A549 (cell line): ENCODE data around the gene SCYL3. TPM values are rescaled to one million over a fixed set of nuclear protein-coding genes. Genes with fewer than 3 reads are reported as not detected.

Source experiments
- ATAC-seq, 2 experiments: fragments of 200-7000 bp in 1 of 2; fragments of >200 bp in 1 of 2; cut with Nextera tagmentation in 1 of 2; cut with Tn5 transposase in 1 of 2; 3 replicates each; pipeline versions ENCODE4 v1.8.0 to v1.9.1; 2018 to 2020; ENCODE audit warnings: mild to moderate bottlenecking in 1 of 2, moderate library complexity in 1 of 2
- CTCF ChIA-PET: fragments of 300-600 bp; sonication (Branson Sonifier 250); formaldehyde crosslinking; extraction: SDS; loops from one replicate; lab custom pipeline; 2021; ENCODE audit warnings: antibody characterized with exemption, inconsistent platforms; lab: Yijun Ruan, JAX
- POLR2A ChIA-PET: fragments of 350-600 bp; formaldehyde crosslinking; extraction: SDS; loops from one replicate; lab custom pipeline; 2021; ENCODE audit warnings: antibody characterized with exemption, inconsistent platforms; lab: Yijun Ruan, JAX
- DNase-seq, 2 experiments: peaks; one replicate each; pipeline versions ENCODE4 v3.0.0 to v3.0.0-alpha.2; 2011 to 2016; ENCODE audit warnings: low read depth in 1 of 2, low spot score in 1 of 2
- FAIRE-seq: peaks from 2 replicates; lab custom pipeline; 2011; peaks lifted over from hg19 to GRCh38; lab: Jason Lieb, UNC
- H3K27ac ChIP-seq, 2 experiments: fragments of >200 bp; sonication (Bioruptor Twin); formaldehyde crosslinking; 3 replicates each; pipeline ENCODE4 v1.5.1; 2016 to 2017
- H3K4me1 ChIP-seq: fragments of >200 bp; sonication (Bioruptor Twin); formaldehyde crosslinking; 3 replicates; pipeline ENCODE4 v1.6.1; 2016
- H3K4me2 ChIP-seq: fragments of >200 bp; sonication (Bioruptor Twin); formaldehyde crosslinking; 3 replicates; pipeline ENCODE4 v1.6.1; 2016
- H3K4me3 ChIP-seq: fragments of >200 bp; sonication (Bioruptor Twin); formaldehyde crosslinking; 3 replicates; pipeline ENCODE4 v1.5.1; 2016
- H3K9me3 ChIP-seq: fragments of >200 bp; sonication (Bioruptor Twin); formaldehyde crosslinking; 3 replicates; pipeline ENCODE4 v1.6.1; 2016
- BHLHE40 ChIP-seq: IDR thresholded peaks from 2 replicates; pipeline ENCODE4 v1.6.1; 2012; ENCODE audit warnings: low read depth, low read length, inconsistent platforms
- CBX8 ChIP-seq: fragments of 200-600 bp; sonication (generic); IDR thresholded peaks from 2 replicates; pipeline ENCODE4 v1.6.1; 2016
- CHD2 ChIP-seq: fragments of 150-350 bp; IDR thresholded peaks from 2 replicates; pipeline ENCODE4 v1.6.1; 2014; ENCODE audit warnings: low read length; ENCODE audit not compliant: partially characterized antibody
- EHF ChIP-seq: fragments of 250-450 bp; sonication (Bioruptor Pico); IDR thresholded peaks from 2 replicates; pipeline ENCODE4 v1.5.0; 2020; ENCODE audit warnings: mild to moderate bottlenecking
- EHMT2 ChIP-seq: fragments of 200-600 bp; sonication (generic); IDR thresholded peaks from 2 replicates; pipeline ENCODE4 v1.6.1; 2016; ENCODE audit warnings: antibody characterized with exemption, low read depth, mild to moderate bottlenecking, moderate library complexity
- FOSL2 ChIP-seq, 2 experiments: fragments of 450-650 bp in 1 of 2; fragments of >200 bp in 1 of 2; sonication (Bioruptor Twin) in 1 of 2; formaldehyde crosslinking; IDR thresholded peaks; 2 replicates each; pipeline versions ENCODE4 v1.5.0 to v1.6.1; 2016 to 2020; ENCODE audit warnings: mild to moderate bottlenecking in 1 of 2, moderate library complexity in 1 of 2
- FOXS1 ChIP-seq: fragments of 250-450 bp; sonication (Bioruptor Pico); IDR thresholded peaks from 2 replicates; pipeline ENCODE4 v1.5.0; 2020; ENCODE audit warnings: mild to moderate bottlenecking, moderate library complexity
- HOXB13 ChIP-seq: fragments of 250-450 bp; sonication (Bioruptor Pico); IDR thresholded peaks from 2 replicates; pipeline ENCODE4 v1.5.0; 2020; ENCODE audit warnings: low read depth, mild to moderate bottlenecking, moderate library complexity
- JUN ChIP-seq, 2 experiments: fragments of >200 bp; sonication (Bioruptor Twin); formaldehyde crosslinking; IDR thresholded peaks; 2 replicates in 1 of 2; 3 replicates in 1 of 2; pipeline ENCODE4 v1.6.1; 2016 to 2017
- JUNB ChIP-seq: fragments of >200 bp; sonication (Bioruptor Twin); formaldehyde crosslinking; IDR thresholded peaks from 2 replicates; pipeline ENCODE4 v1.6.1; 2016
- KDM5A ChIP-seq: fragments of 200-600 bp; sonication (generic); IDR thresholded peaks from 2 replicates; pipeline ENCODE4 v1.6.1; 2016; ENCODE audit warnings: antibody characterized with exemption, mild to moderate bottlenecking
- MAFK ChIP-seq: fragments of 450-650 bp; IDR thresholded peaks from 2 replicates; pipeline ENCODE4 v1.6.1; 2014; ENCODE audit not compliant: partially characterized antibody
- NPAS2 ChIP-seq: fragments of 250-450 bp; sonication (Bioruptor Pico); IDR thresholded peaks from 2 replicates; pipeline ENCODE4 v1.8.0; 2022; ENCODE audit warnings: mild to moderate bottlenecking, moderate library complexity, borderline replicate concordance
- POLR2A ChIP-seq: IDR thresholded peaks from 2 replicates; pipeline ENCODE4 v1.6.1; 2012; ENCODE audit warnings: mild to moderate bottlenecking, low read length
- RAD21 ChIP-seq, 2 experiments: fragments of >200 bp in 1 of 2; sonication (Bioruptor Twin) in 1 of 2; formaldehyde crosslinking in 1 of 2; IDR thresholded peaks in 1 of 2; conservative IDR thresholded peaks in 1 of 2; 2 replicates in 1 of 2; 3 replicates in 1 of 2; pipeline ENCODE4 v1.6.1; 2012 to 2018; ENCODE audit warnings: inconsistent platforms in 1 of 2
- RARB ChIP-seq: fragments of 250-450 bp; sonication (Bioruptor Pico); IDR thresholded peaks from 2 replicates; pipeline ENCODE4 v1.8.0; 2021; ENCODE audit warnings: mild to moderate bottlenecking, moderate library complexity
- RCOR1 ChIP-seq: fragments of 150-350 bp; IDR thresholded peaks from 2 replicates; pipeline ENCODE4 v1.6.1; 2014; ENCODE audit warnings: antibody characterized with exemption, low read length, low read depth
- RFX5 ChIP-seq: fragments of 450-650 bp; IDR thresholded peaks from 2 replicates; pipeline ENCODE4 v1.7.1; 2014; ENCODE audit warnings: antibody characterized with exemption, mild to moderate bottlenecking, moderate library complexity
- RNF2 ChIP-seq: fragments of 200-600 bp; sonication (generic); IDR thresholded peaks from 2 replicates; pipeline ENCODE4 v1.6.1; 2016; ENCODE audit warnings: low read depth, mild to moderate bottlenecking, antibody characterized with exemption, moderate library complexity, borderline replicate concordance
- SMC3 ChIP-seq: fragments of >200 bp; sonication (Bioruptor Twin); formaldehyde crosslinking; IDR thresholded peaks from 3 replicates; pipeline ENCODE4 v1.6.1; 2018; ENCODE audit warnings: inconsistent platforms
- TP53 ChIP-seq: fragments of 250-450 bp; sonication (Bioruptor Pico); IDR thresholded peaks from 2 replicates; pipeline ENCODE4 v1.5.0; 2021; ENCODE audit warnings: mild to moderate bottlenecking, moderate library complexity
- WGBS: methylation state at CpG from one replicate; pipeline ENCODE4 v1.1.6; 2017; ENCODE audit errors: missing lambda C conversion rate; 5-methylcytosine and 5-hydroxymethylcytosine counted together
- polyA plus RNA-seq, 4 experiments: library from polyadenylated mRNA; depleted of rRNA in 3 of 4; stranded (reverse); fragments of >200 nt; fragmentation: RNase III in 1 of 4; extraction: RNeasy Plus Mini Kit Qiagen cat#74134 plus additional on column Dnase treatment in 1 of 4; gene quantifications; 2 replicates in 3 of 4; 3 replicates in 1 of 4; pipeline ENCODE4 v1.2.3, GENCODE V29; 2011 to 2017
- TF ChIP-seq, protein P1 (sequence below): fragments of >200 bp; sonication (Bioruptor Twin); formaldehyde crosslinking; IDR thresholded peaks from 3 replicates; pipeline ENCODE4 v1.6.1; 2016
- TF ChIP-seq, protein P2 (sequence below): fragments of 200-600 bp; sonication (generic); IDR thresholded peaks from 2 replicates; pipeline ENCODE4 v1.6.1; 2016; ENCODE audit warnings: antibody characterized with exemption, mild to moderate bottlenecking, moderate library complexity
- TF ChIP-seq, protein P3 (sequence below): IDR thresholded peaks from 2 replicates; pipeline ENCODE4 v1.6.1; 2012; ENCODE audit warnings: low read depth, borderline replicate concordance
- TF ChIP-seq, protein P4 (sequence below): fragments of 450-650 bp; IDR thresholded peaks from 2 replicates; pipeline ENCODE4 v1.6.1; 2014; ENCODE audit warnings: antibody characterized with exemption
- TF ChIP-seq, protein P5 (sequence below): fragments of 150-350 bp; IDR thresholded peaks from 2 replicates; pipeline ENCODE4 v1.6.1; 2014; ENCODE audit warnings: low read depth, mild to moderate bottlenecking, low read length
- TF ChIP-seq, protein P6 (sequence below): fragments of >200 bp; sonication (Bioruptor Twin); formaldehyde crosslinking; IDR thresholded peaks from 2 replicates; pipeline ENCODE4 v1.6.1; 2016

The SCYL3 gene
- polyA plus RNA-seq, 2 of the 4 experiments (the other 2 are of a cell fraction) = 3.2 to 7.3 TPM

DNA sequence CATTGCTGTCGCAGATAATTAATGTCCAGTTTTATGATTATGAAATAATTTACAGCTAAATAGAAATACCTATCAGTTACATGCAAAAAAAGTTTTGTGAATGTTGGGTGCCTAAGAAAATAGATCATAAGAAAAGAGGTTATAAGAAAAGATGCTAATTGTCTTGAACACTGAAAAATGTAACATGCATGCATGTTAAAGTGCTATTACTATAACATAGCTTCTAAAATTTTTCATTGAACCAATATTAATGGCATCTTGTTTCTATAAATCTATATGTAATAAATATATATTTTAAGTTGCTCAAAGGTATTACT is 35.5 kb upstream of the SCYL3 start:
- Histone ChIP-seq H3K27ac (no peak overlapping the region), H3K9me3 (no peaks in the 10 kb centered on the region), H3K4me1 (no peaks in the 10 kb centered on the region; the same call in 2 of the 3 replicates), H3K4me2 (no peak overlapping the region), H3K4me3 (no peak overlapping the region)
- ChIA-PET CTCF (interaction anchor here (0.8 to 2.5 kb wide), 12 partner anchors 13 to 1012 kb away, joined by 3 to 12 read pairs (median 3); partner anchors contain the start of gene KIFAP3), POLR2A (no interaction called here)
- TF ChIP-seq CBX8 = no peak
- TF ChIP-seq, protein P1, sequence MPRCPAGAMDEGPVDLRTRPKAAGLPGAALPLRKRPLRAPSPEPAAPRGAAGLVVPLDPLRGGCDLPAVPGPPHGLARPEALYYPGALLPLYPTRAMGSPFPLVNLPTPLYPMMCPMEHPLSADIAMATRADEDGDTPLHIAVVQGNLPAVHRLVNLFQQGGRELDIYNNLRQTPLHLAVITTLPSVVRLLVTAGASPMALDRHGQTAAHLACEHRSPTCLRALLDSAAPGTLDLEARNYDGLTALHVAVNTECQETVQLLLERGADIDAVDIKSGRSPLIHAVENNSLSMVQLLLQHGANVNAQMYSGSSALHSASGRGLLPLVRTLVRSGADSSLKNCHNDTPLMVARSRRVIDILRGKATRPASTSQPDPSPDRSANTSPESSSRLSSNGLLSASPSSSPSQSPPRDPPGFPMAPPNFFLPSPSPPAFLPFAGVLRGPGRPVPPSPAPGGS = no peak
- no peak for TF ChIP-seq TP53 (CRISPR knock-in tag)
- TF ChIP-seq BHLHE40 = no peak
- no peak for TF ChIP-seq RCOR1
- TF ChIP-seq, protein P2, sequence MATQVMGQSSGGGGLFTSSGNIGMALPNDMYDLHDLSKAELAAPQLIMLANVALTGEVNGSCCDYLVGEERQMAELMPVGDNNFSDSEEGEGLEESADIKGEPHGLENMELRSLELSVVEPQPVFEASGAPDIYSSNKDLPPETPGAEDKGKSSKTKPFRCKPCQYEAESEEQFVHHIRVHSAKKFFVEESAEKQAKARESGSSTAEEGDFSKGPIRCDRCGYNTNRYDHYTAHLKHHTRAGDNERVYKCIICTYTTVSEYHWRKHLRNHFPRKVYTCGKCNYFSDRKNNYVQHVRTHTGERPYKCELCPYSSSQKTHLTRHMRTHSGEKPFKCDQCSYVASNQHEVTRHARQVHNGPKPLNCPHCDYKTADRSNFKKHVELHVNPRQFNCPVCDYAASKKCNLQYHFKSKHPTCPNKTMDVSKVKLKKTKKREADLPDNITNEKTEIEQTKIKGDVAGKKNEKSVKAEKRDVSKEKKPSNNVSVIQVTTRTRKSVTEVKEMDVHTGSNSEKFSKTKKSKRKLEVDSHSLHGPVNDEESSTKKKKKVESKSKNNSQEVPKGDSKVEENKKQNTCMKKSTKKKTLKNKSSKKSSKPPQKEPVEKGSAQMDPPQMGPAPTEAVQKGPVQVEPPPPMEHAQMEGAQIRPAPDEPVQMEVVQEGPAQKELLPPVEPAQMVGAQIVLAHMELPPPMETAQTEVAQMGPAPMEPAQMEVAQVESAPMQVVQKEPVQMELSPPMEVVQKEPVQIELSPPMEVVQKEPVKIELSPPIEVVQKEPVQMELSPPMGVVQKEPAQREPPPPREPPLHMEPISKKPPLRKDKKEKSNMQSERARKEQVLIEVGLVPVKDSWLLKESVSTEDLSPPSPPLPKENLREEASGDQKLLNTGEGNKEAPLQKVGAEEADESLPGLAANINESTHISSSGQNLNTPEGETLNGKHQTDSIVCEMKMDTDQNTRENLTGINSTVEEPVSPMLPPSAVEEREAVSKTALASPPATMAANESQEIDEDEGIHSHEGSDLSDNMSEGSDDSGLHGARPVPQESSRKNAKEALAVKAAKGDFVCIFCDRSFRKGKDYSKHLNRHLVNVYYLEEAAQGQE = no peak
- FAIRE-seq = no peak
- no peak for DNase-seq
- WGBS = 2% methylated on average over 1 of the region's 1 CpG
- ATAC-seq = no peak

DNA sequence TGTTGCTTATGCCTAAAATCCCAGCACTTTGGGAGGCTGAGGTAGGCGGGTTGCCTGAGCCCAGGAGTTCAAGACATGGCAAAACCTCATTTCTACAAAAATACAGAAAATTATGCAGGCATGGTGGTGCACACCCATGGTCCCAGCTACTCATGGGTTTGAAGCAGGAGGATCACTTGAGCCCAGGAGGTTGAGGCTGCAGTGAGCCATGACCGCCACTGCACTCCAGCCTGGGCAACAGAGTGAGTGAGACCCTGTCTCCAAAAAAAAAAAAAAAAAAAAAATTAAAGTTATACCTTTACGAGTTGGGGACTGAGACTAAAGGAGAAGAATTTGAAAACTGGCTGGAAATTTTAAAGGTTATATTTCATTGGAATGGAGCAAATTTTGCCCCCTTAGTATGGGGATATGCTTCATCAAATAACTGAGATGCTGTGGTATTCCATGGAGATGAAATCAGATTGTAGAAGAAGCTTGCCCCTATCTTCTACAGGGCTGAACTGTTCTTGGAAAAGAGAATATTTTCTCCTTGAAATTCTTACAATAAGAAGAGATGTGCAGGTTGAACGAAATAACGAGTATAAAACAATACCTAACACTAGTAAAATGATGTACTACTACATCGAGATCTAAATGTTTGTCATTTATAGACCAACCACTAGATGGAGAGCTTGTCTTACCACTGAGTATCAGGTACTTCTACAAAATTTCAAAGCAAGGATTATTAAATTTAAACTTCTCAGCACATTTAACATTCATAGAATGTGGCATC is 34.9 kb upstream of the SCYL3 start:
- Histone ChIP-seq H3K27ac (no peak overlapping the region), H3K4me3 (no peak overlapping the region), H3K4me1 (no peaks in the 10 kb centered on the region), H3K9me3 (no peaks in the 10 kb centered on the region), H3K4me2 (no peak overlapping the region)
- peak; percentile 78 to 89; a peak in 4 of 6 replicates for ATAC-seq
- WGBS = 27% methylated on average over 6 of the region's 6 CpGs
- peak; percentile 95 for FAIRE-seq
- POLR2A ChIA-PET = no interaction called here
- CTCF ChIA-PET = interaction anchor here (0.8 to 2.5 kb wide), 15 partner anchors 9 to 1293 kb away, joined by 3 to 12 read pairs (median 3); partner anchors contain the start of gene KIFAP3
- DNase-seq = peak in 1 of 2 experiments; percentile 60
- peak; percentile 72 for TF ChIP-seq SMC3
- TF ChIP-seq, protein P3, sequence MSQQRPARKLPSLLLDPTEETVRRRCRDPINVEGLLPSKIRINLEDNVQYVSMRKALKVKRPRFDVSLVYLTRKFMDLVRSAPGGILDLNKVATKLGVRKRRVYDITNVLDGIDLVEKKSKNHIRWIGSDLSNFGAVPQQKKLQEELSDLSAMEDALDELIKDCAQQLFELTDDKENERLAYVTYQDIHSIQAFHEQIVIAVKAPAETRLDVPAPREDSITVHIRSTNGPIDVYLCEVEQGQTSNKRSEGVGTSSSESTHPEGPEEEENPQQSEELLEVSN = no peak
- TF ChIP-seq KDM5A = no peak
- no peak for TF ChIP-seq EHMT2
- no peak for TF ChIP-seq JUNB
- TF ChIP-seq, protein P4, sequence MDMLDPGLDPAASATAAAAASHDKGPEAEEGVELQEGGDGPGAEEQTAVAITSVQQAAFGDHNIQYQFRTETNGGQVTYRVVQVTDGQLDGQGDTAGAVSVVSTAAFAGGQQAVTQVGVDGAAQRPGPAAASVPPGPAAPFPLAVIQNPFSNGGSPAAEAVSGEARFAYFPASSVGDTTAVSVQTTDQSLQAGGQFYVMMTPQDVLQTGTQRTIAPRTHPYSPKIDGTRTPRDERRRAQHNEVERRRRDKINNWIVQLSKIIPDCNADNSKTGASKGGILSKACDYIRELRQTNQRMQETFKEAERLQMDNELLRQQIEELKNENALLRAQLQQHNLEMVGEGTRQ = no peak
- TF ChIP-seq BHLHE40 = no peak
- no peak for TF ChIP-seq EHF
- no peak for TF ChIP-seq HOXB13 (CRISPR knock-in tag)
- TF ChIP-seq RFX5 = no peak
- TF ChIP-seq RAD21 (conservative IDR thresholded peaks at IDR 0.05 in 1 of 2, IDR thresholded peaks at IDR 0.05 in 1 of 2) = peak; percentile 87 to 89
- TF ChIP-seq, protein P5, sequence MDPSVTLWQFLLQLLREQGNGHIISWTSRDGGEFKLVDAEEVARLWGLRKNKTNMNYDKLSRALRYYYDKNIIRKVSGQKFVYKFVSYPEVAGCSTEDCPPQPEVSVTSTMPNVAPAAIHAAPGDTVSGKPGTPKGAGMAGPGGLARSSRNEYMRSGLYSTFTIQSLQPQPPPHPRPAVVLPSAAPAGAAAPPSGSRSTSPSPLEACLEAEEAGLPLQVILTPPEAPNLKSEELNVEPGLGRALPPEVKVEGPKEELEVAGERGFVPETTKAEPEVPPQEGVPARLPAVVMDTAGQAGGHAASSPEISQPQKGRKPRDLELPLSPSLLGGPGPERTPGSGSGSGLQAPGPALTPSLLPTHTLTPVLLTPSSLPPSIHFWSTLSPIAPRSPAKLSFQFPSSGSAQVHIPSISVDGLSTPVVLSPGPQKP = no peak
- no peak for TF ChIP-seq CHD2
- TF ChIP-seq RNF2 = no peak
- no peak for TF ChIP-seq MAFK
- TF ChIP-seq JUN (IDR thresholded peaks at IDR 0.05) = no peak
- TF ChIP-seq, protein P6, sequence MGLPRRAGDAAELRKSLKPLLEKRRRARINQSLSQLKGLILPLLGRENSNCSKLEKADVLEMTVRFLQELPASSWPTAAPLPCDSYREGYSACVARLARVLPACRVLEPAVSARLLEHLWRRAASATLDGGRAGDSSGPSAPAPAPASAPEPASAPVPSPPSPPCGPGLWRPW = no peak
- TF ChIP-seq POLR2A = no peak
- no peak for TF ChIP-seq FOXS1 (CRISPR knock-in tag)
- TF ChIP-seq, protein P1 = no peak
- no peak for TF ChIP-seq NPAS2 (CRISPR knock-in tag)
- no peak for TF ChIP-seq FOSL2 (IDR thresholded peaks at IDR 0.05)
- no peak for TF ChIP-seq FOSL2 (CRISPR knock-in tag; IDR thresholded peaks at IDR 0.05)
- TF ChIP-seq RARB (CRISPR knock-in tag) = no peak
